Kasumi-1 (cell line): ENCODE results near the gene RFTN1.

Experiments
- DNase-seq, 2 experiments: peaks; one replicate each; lab custom pipeline; 2025; lab: John Stamatoyannopoulos, UW

The RFTN1 gene

GRCh38 chr3:16272588-16272987 is 240.9 kb downstream of the RFTN1 start:
- DNase-seq = no peak

GRCh38 chr3:16270855-16271254 is 242.6 kb downstream of the RFTN1 start:
- no peak for DNase-seq

GRCh38 chr3:16266714-16267113 is 246.8 kb downstream of the RFTN1 start:
- DNase-seq = no peak
